GM03348 (cell line): ENCODE data around the gene OCA2.
"Not testable (repeated sequence)": the region's sequence is repeated elsewhere in the genome, so short reads cannot be mapped to it uniquely, and the experiment has no call there.

ENCODE experiments used
- DNase-seq: peaks from one replicate; pipeline ENCODE4 v3.0.0; 2012; ENCODE audit warnings: low spot score

The OCA2 gene

GRCh38 chr15:28002136-28002861 is 96.8 kb downstream of the OCA2 start:
- DNase-seq, result no peak

GRCh38 chr15:28001641-28002040 is 97.5 kb downstream of the OCA2 start:
- DNase-seq, result no peak

GRCh38 chr15:27993996-27994780 is 104.9 kb downstream of the OCA2 start:
- no peak for DNase-seq

- DNase-seq, result no peak
Observed at GRCh38 chr15:27993544-27993943, 105.6 kb downstream of the OCA2 start.

DNA sequence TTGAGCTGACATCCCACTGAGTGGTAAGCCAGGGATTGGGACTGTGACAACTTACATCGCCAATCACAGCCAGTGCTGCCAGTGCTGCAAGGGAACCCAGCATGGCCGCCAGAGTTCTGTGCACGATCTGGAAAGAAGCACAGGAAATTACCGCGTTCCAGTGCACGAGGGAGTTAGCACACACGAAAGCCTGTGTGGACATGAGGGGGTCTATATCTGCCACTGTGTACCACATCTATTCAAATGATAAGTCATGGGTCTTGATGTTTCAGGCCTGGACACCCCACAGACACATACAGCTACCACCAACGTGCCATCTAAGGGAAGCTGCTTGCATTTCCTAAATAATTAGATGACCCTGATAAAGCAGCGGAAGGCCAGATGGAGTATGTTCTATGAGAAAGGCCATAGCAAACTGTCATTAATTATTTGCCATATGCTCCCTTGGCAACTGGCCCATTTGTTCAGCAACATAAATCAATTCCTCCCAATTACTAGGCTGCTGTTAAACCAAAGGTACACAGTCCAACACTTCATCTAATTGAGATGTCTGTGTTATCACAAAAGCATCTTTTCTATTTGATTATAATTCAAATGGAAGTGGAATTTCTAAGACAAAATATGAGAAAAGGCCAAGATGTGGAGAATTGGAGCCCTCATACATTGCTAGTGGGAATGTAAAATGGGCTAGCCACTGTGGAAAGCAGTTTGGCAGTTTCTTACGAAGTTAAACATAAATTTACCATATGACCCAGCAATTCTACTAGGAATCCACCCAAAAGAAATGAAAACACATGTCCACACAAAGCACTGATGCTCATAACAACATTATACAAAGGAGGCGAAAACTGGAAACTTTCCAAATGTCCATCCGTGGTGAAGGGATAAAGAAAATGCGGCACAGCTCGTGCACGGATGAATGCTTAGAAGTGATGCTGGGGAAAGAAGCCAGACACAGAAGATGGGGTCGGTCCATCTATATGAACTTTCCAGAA is 108.3 kb downstream of the OCA2 start:
- no peak for DNase-seq

GRCh38 chr15:27989838-27990237 is 109.3 kb downstream of the OCA2 start:
- DNase-seq, result no peak

GRCh38 chr15:27989427-27989826 is 109.7 kb downstream of the OCA2 start:
- no peak for DNase-seq

DNA sequence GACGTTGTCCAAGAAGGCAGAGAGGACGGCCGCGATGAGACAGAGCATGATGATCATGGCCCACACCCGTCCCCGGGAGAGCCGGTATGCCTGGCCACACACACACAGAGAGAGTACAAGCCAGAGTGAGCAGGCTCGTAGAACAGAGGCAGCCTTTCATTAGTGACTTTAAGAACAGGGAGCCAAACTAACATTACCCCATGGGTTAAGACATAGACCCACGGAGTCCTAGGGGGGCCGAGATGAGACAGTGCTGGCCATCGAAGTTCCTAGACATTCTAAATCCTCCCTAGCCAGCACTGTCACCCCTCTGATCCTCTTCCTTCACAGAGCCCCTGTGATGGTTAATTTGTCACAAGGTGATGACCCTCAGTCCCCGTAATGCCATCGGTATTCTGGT is 114.0 kb downstream of the OCA2 start:
- DNase-seq, result no peak

- DNase-seq, result no peak
Observed at GRCh38 chr15:27983496-27983895, 115.6 kb downstream of the OCA2 start.

DNA sequence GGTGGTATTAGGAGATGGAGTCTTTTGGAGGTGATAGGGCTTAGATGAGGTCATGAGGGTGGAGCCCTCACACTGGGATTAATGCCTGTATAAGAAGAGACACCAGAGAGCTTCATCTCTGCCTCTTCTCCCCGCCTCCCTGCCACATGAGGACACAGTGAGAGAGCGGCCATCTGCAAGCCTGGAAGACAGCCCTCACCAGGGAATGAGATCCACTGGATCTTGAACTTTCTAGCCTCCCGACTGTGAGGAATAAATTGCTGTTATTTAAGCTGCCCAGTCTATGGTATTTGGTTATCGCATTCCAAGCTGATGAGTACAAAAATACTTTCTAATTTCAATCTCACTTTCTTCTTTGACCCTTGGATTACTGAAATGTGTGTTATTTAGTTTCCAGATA is 121.4 kb downstream of the OCA2 start:
- DNase-seq, result no peak

GRCh38 chr15:27973886-27974285 is 125.2 kb downstream of the OCA2 start:
- DNase-seq, result no peak

- no peak for DNase-seq
Observed at GRCh38 chr15:27970661-27971392, 128.3 kb downstream of the OCA2 start.

- no peak for DNase-seq
Observed at GRCh38 chr15:27967541-27967940, 131.6 kb downstream of the OCA2 start.

DNA sequence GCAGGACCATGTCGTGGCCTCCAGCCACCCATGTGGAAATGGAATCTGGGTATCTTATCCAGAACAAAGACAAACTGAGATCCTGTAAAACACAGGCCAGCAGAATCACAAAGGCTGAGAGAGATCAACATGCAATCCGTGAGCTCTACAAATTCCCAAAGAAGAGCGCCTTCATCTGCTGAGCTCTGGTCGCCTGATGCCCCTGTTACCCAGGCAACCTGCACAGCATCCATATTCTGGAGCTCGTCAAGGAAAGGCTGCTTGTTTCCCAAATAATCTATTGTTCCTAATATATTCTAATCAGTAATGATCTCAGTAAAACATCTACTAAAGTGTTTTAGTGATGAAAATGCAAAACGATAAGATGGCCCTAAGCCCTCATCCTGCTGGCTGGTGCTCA is 133.6 kb downstream of the OCA2 start:
- DNase-seq, result no peak

GRCh38 chr15:27961801-27962200 is 137.3 kb downstream of the OCA2 start:
- no peak for DNase-seq

DNA sequence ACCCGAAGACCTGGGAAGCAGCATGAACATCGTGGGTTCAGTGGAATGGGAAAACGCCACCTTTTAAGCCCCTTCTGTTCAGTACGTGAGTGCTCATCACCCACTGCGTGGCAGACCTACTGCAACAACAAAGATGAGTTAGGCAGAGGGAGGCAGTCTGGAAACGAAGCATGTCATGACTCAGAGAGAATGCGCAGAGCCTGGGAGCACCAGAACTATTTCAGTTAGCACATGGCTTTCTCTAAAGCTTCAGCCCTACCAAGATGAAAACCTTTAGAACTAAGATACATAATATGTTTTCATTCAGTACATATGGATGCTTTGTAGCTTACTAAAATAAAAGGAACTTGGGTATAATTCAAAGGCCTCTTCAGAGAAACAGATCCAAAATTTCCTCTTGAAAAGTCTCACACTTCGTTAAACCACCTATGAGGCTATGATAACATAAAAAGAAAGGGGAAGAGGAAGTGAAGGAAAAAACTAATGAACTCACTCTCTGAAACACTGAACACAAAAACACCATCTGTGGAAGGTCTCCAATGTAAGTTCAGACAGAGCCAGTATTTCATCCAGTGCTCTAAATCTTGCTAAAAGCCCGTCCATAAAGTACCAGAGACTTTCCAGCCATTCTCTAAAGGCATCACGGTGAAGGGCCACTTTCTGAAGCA is 140.1 kb downstream of the OCA2 start:
- no peak for DNase-seq

DNA sequence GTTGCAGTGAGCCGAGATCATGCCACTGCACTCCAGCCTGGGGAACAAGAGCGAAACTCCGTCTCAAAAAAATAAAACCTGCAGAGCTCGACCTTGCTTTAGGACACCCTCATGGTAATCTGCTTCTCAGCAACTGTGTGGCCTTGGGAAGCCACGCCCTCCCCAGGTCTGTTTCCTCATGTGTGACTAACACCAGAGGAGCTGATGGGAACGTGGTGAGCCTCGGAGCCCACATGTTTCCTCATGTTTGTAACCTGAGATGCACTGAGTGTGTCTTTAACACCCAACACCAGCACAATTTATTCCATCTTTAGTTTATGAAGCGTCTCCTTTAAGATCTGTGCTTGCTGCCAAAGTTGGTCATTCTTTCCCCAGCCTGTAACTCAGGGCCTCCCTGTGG is 142.8 kb downstream of the OCA2 start:
- no peak for DNase-seq

- DNase-seq, result no peak
Observed at GRCh38 chr15:27955087-27955486, 144.0 kb downstream of the OCA2 start.

GRCh38 chr15:27952593-27952992 is 146.5 kb downstream of the OCA2 start:
- not testable (repeated sequence) for DNase-seq

DNA sequence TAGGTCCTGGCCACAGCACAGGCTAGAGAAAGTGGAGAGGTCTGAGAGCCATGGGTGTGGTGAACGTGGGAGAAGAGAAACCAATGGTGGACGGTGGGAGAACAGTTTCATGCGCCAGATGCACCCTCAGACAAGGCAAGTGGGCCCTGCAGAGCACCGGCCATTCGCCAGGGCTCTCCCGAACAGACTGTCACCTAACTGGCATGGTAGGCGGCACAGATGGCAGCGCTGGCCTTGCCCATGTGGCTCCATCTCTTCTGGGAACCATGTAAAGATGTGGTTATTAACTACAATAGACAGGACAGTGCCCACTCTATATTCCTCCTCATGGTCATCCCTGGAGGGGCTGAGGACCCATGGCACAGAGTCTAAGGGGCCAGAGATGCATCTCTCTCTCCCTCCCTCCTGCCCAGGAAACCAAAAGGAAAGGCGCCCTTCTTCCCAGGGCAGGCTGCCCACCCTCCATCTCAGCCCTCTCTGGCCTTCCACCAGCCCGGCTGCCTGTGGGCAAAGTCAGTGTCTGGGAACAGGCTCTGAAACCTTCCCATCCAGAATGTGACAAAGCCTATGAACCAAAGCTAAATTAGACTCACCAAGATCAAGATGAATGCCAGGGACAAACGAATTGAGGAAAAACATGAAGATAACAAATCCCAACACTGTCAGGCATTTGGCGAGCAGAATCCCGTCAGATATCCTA is 147.8 kb downstream of the OCA2 start:
- no peak for DNase-seq

- no peak for DNase-seq
Observed at GRCh38 chr15:27949089-27949488, 150.0 kb downstream of the OCA2 start.
